PC-9 (cell line): ENCODE results near the gene CAPN7. TPM values are rescaled to one million over a fixed set of nuclear protein-coding genes. Genes with fewer than 3 reads are reported as not detected.

Experiments used
- BruUV-seq: library from RNA; stranded (reverse); fragments of 400-500 nt; replicated peaks from 2 replicates; lab custom pipeline; 2021; lab: Mats Ljungman, UMichigan
- CTCF ChIA-PET: fragments of 300-600 bp; sonication (Branson Sonifier 250); formaldehyde crosslinking; loops from one replicate; lab custom pipeline; 2022; ENCODE audit warnings: antibody characterized with exemption; lab: Charles Lee
- POLR2A ChIA-PET: fragments of 300-600 bp; sonication (Branson Sonifier 250); formaldehyde crosslinking; loops from one replicate; lab custom pipeline; 2022; ENCODE audit warnings: antibody characterized with exemption; ENCODE audit not compliant: unreplicated experiment; lab: Charles Lee
- DNase-seq, 2 experiments: peaks; one replicate each; pipeline versions ENCODE4 v3.0.0 to v3.0.0-alpha.2; 2015 to 2022; ENCODE audit warnings: mixed read lengths in 1 of 2
- H2AFZ ChIP-seq: fragments of 200-600 bp; sonication (generic); 2 replicates; pipeline ENCODE4 v1.8.1; 2017; ENCODE audit warnings: antibody characterized with exemption
- H3F3A ChIP-seq: fragments of 200-600 bp; sonication (generic); 2 replicates; pipeline ENCODE4 v1.8.1; 2017; ENCODE audit warnings: antibody characterized with exemption, mild to moderate bottlenecking, low read depth; ENCODE audit not compliant: insufficient read depth
- H3K27ac ChIP-seq: fragments of 200-600 bp; sonication (generic); 2 replicates; pipeline ENCODE4 v1.6.1; 2016; ENCODE audit warnings: mixed run types
- H3K27me3 ChIP-seq: fragments of 200-600 bp; sonication (generic); 2 replicates; pipeline ENCODE4 v1.6.1; 2016; ENCODE audit warnings: low read depth, mixed run types; ENCODE audit not compliant: insufficient read depth
- H3K36me3 ChIP-seq: fragments of 200-600 bp; sonication (generic); 2 replicates; pipeline ENCODE4 v1.6.1; 2016; ENCODE audit warnings: low read depth, mixed run types
- H3K4me1 ChIP-seq: fragments of 200-600 bp; sonication (generic); replicated peaks from 2 replicates; pipeline ENCODE4 v1.6.1; 2016; ENCODE audit warnings: mixed run types; ENCODE audit not compliant: insufficient read depth
- H3K4me2 ChIP-seq: fragments of 200-600 bp; sonication (generic); 2 replicates; pipeline ENCODE4 v1.6.1; 2017; ENCODE audit warnings: mixed run types
- H3K4me3 ChIP-seq: fragments of 200-600 bp; sonication (generic); 2 replicates; pipeline ENCODE4 v1.6.1; 2016; ENCODE audit warnings: mixed run types
- H3K79me2 ChIP-seq: fragments of 200-600 bp; sonication (generic); 2 replicates; pipeline ENCODE4 v1.6.1; 2017; ENCODE audit warnings: low read depth, mixed run types
- H3K9me2 ChIP-seq: fragments of 200-600 bp; sonication (generic); 2 replicates; pipeline ENCODE4 v1.8.1; 2017; ENCODE audit warnings: mild to moderate bottlenecking; ENCODE audit not compliant: insufficient read depth
- H3K9me3 ChIP-seq: fragments of 200-600 bp; sonication (generic); 2 replicates; pipeline ENCODE4 v1.8.1; 2016; ENCODE audit warnings: low read depth; ENCODE audit not compliant: insufficient read depth
- H4K20me1 ChIP-seq: fragments of 200-600 bp; sonication (generic); 2 replicates; pipeline ENCODE4 v1.8.1; 2017; ENCODE audit not compliant: insufficient read depth
- EZH2 ChIP-seq: fragments of 200-600 bp; sonication (generic); IDR thresholded peaks from 2 replicates; pipeline ENCODE4 v1.8.0; 2017; ENCODE audit warnings: antibody characterized with exemption, low read depth
- intact Hi-C: fragments of 100-400 bp; cut with micrococcal nuclease; formaldehyde crosslinking; loops from one replicate; pipeline ENCODE4 v1.10.0; 2022; ENCODE audit not compliant: unreplicated experiment
- total RNA-seq: library from RNA; stranded (reverse); gene quantifications from 2 replicates; pipeline ENCODE4 v1.2.3, GENCODE V29; 2021
- TF ChIP-seq, protein P1 (sequence below): fragments of 200-600 bp; sonication (generic); conservative IDR thresholded peaks from 2 replicates; pipeline ENCODE4 v1.6.1; 2017; ENCODE audit warnings: mixed run types, antibody characterized with exemption, mild to moderate bottlenecking, moderate library complexity

Gene CAPN7
- total RNA-seq, 1 experiment from 2014 or later: 28.5 TPM

GRCh38 chr3:15197340-15198029, 8.6 kb upstream of the CAPN7 start:
- DNase-seq: no peak
- Histone ChIP-seq H3K27ac (no peak overlapping the region), H3K9me3 (no peaks in the 10 kb centered on the region), H3K27me3 (peaks cover 24% of the 10 kb centered on the region), H3K4me1 (no peaks in the 10 kb centered on the region), H2AFZ (no peak overlapping the region), H3K9me2 (no peaks in the 10 kb centered on the region), H3K4me3 (no peak overlapping the region), H4K20me1 (no peaks in the 10 kb centered on the region), H3F3A (no peaks in the 10 kb centered on the region), H3K4me2 (no peak overlapping the region), H3K79me2 (no peaks in the 10 kb centered on the region), H3K36me3 (no peaks in the 10 kb centered on the region)
- TF ChIP-seq, protein P1, sequence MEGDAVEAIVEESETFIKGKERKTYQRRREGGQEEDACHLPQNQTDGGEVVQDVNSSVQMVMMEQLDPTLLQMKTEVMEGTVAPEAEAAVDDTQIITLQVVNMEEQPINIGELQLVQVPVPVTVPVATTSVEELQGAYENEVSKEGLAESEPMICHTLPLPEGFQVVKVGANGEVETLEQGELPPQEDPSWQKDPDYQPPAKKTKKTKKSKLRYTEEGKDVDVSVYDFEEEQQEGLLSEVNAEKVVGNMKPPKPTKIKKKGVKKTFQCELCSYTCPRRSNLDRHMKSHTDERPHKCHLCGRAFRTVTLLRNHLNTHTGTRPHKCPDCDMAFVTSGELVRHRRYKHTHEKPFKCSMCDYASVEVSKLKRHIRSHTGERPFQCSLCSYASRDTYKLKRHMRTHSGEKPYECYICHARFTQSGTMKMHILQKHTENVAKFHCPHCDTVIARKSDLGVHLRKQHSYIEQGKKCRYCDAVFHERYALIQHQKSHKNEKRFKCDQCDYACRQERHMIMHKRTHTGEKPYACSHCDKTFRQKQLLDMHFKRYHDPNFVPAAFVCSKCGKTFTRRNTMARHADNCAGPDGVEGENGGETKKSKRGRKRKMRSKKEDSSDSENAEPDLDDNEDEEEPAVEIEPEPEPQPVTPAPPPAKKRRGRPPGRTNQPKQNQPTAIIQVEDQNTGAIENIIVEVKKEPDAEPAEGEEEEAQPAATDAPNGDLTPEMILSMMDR: no peak
- TF ChIP-seq EZH2: no peak
- intact Hi-C loops: no loop called here
- ChIA-PET POLR2A (no interaction called here), CTCF (no interaction called here)
- no TSS peak for BruUV-seq

DNA sequence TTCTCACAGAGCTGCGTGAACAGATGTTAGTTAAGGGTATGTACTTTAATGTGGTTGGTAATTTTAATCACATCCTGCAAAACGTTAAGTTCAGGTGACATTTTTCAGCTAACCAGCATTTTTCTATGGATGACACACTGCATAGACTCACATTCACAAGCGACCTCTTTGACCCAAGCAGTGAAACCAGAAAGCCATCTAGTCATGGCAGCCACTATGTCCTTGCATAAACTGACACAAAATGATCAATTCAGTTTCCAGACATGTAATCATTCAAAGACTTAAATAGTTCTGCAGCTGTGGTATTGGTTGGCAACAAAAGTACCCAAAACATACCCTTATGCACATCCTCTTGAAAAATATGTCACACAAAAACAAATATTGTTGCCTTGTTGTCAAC, 7.4 kb upstream of the CAPN7 start:
- ChIA-PET POLR2A (no interaction called here), CTCF (no interaction called here)
- Histone ChIP-seq H3K79me2 (no peaks in the 10 kb centered on the region), H3F3A (no peaks in the 10 kb centered on the region; the same call in 1 of the 2 replicates), H3K9me3 (no peaks in the 10 kb centered on the region), H3K27ac (no peak overlapping the region), H3K9me2 (no peaks in the 10 kb centered on the region), H3K4me1 (no peaks in the 10 kb centered on the region), H4K20me1 (no peaks in the 10 kb centered on the region), H3K36me3 (no peaks in the 10 kb centered on the region), H2AFZ (no peak overlapping the region), H3K4me2 (no peak overlapping the region), H3K4me3 (no peak overlapping the region), H3K27me3 (peaks cover 12% of the 10 kb centered on the region; the same call in 1 of the 2 replicates)
- TF ChIP-seq EZH2: no peak
- TF ChIP-seq, protein P1: no peak
- no peak for DNase-seq
- no TSS peak for BruUV-seq
- intact Hi-C loops: no loop called here

- BruUV-seq: no TSS peak
- Histone ChIP-seq H3K4me2 (no peak overlapping the region), H3K9me3 (no peaks in the 10 kb centered on the region), H4K20me1 (no peaks in the 10 kb centered on the region), H3K27me3 (0 out of 2 replicates have a peak, but pooled peaks cover 3% of the 10 kb centered on the region), H3K79me2 (no peaks in the 10 kb centered on the region), H3F3A (peaks cover 3% of the 10 kb centered on the region; the same call in 1 of the 2 replicates), H2AFZ (no peak overlapping the region), H3K36me3 (no peaks in the 10 kb centered on the region), H3K27ac (no peak overlapping the region), H3K4me3 (no peak overlapping the region), H3K4me1 (no peaks in the 10 kb centered on the region), H3K9me2 (no peaks in the 10 kb centered on the region)
- TF ChIP-seq EZH2: no peak
- TF ChIP-seq, protein P1: no peak
- no peak for DNase-seq
- ChIA-PET POLR2A (no interaction called here), CTCF (no interaction called here)
- intact Hi-C loops: loop anchor here (10.0 kb wide), 2 partner anchors 845 to 1345 kb away; no protein-coding TSS in a partner anchor
Measured at GRCh38 chr3:15199493-15200105, 6.4 kb upstream of the CAPN7 start.
